GM18520 (cell line): ENCODE data around the gene PPM1A.

Experiments used
- ATAC-seq: cut with Tn5 transposase; IDR thresholded peaks from one replicate; pipeline ENCODE4 v1.9.1; 2021; ENCODE audit not compliant: unreplicated experiment

The PPM1A gene

DNA sequence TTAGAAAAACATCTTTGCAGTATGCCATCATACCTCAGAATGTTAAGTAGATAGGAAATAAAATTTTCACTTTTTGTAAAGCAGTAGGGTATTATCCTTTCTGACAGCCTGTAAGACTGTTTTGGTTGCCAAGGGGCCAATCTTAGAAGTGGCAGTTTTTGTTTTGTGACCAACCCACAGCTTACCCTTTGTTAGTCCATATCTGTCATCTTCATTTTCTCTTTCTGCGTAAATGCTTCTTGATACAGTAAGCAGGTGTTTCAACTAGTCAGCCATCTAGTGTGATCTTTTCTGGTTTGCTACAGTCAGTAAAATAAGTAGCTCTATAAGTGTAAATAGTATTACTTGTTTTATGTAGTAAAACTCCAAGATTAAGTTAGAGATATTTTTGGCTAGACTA lies 8.8 kb downstream of the PPM1A start:
- no peak for ATAC-seq

GRCh38 chr14:60265163-60265562 lies 16.1 kb downstream of the PPM1A start:
- ATAC-seq = no peak

DNA sequence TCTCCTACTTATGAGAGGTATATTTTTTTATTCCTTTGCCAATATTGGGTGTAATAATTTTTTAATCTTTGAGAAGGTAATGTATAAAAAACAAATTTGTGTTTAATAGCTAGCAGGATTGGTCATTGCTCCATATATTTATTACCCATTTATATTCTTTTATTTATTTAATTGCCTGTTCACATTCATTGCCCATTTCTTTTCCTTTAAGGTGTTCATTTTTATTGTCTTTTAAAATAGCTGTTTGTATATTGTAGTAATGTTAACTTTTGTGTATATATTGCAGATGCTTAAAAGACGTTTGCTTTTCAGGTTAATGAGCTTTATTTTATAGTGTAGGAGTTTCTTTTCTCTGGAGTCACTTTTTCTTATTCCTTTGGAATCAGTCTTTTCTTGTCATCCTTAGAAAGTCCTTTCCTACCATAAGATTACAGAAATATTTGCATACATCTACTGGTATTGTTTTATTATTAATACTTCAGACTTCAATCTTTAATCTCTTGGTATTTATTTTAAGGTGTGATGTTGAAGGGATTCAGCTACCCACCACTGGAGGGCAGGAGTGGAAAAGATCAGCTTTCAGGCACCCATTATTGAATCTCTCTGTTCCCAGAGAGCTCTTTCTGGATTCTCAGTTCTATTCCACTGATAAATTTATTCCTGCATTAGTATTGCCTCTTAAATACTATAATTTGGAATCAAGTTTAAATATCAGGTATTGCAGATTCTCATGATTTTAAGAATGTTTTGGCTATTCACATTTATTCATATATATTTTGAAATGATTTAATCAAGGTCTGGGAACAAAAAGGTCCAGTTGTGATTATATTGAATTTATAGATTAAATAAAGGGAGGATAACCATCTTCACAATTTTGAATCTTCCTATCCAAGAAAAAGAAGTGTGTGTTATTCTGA lies 17.3 kb downstream of the PPM1A start:
- no peak for ATAC-seq

GRCh38 chr14:60272177-60272576 lies 23.2 kb downstream of the PPM1A start:
- ATAC-seq = no peak

- no peak for ATAC-seq
Observed at GRCh38 chr14:60273956-60274355, 24.9 kb downstream of the PPM1A start.

GRCh38 chr14:60274448-60274847 lies 25.4 kb downstream of the PPM1A start:
- no peak for ATAC-seq

- no peak for ATAC-seq
Observed at GRCh38 chr14:60275932-60276331, 26.9 kb downstream of the PPM1A start.

DNA sequence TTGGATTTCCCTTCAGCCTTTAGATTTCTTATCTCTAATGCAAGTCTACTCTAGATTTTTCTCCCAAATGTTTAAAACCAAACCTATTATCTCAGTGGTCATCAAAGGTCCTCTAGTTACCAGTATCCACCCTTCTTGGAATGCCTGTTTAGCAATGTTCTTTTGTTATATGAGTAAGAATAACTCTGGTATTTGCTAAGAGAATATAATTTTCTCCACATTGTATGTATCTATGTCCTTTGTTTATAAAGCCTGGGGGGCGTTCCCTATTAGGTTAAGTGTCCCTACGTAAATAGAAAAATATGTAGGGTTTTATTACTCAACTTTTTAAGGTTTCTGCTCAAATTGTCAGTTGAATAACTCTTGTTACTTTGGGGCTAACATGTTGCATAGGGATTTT lies 27.3 kb downstream of the PPM1A start:
- no peak for ATAC-seq

GRCh38 chr14:60277605-60278190 lies 28.7 kb downstream of the PPM1A start:
- no peak for ATAC-seq

DNA sequence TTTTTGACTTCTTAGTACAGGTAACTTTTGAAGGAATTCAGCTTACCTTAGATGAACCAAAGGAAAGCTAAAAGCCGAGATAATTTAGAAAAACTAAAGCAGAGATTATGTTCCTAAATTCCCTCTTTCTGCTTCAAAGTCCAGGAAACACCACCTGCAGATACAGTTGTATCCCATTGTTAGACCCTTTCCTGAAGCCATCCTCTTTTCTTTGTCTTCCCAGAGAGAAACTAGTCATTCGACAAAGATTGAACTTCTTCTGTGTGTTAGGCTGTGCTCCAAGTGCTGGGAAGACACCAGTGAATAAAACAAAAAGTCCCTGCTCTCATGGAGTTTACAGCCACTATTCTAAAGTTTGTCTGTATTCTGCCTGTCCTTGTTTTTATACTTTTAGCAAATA lies 29.3 kb downstream of the PPM1A start:
- ATAC-seq = no peak

- ATAC-seq = no peak
Observed at GRCh38 chr14:60287452-60287851, 38.4 kb downstream of the PPM1A start.

DNA sequence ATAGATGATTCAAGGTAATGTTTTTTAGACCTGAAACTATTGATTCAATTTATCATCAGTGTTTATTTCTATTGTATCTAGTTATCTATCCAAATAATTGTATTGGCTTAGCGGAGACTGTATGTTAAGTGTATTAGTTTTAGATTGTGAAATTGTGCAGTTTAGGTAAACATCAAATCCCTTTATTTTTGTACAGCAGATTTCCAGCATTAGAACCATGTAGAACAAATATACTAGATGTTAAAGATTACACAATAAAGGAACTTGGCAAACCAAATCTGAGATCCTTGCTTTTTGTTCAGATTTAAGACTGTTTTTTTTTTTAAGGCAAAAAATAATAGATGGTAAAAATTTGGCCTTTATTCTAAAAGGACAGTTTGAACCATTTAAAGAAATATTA lies 39.3 kb downstream of the PPM1A start:
- ATAC-seq = no peak

DNA sequence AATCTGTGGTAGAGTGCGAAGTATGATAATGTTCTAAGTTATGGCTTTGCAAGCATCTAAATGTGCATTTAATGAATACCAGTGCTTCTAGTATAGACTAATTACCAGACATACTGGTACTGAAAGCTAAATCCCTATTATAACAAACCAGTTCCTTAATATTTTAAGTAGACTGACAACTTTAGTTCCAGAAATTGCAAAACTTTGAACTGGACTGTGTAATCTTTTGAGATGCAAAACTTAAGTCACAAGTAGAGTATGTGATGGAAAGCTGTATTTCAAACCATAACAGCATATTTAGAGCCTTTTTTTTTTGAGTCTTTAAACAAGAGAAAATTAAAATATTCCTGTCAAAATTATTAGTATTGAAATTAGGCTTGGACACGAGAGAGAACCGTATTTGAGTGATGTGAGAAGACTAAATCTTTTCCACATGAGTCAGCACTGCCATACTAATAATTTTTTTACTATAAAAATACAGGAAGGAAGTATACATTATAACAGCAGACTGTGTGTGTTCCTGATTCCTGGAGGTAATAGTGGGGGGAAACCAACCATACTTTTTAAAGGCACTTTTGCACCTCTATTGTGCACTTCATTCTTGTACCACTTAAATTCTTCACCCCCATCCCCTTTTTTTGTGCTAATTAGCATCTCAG lies 45.5 kb downstream of the PPM1A start:
- no peak for ATAC-seq

GRCh38 chr14:60300019-60300418 lies 51.0 kb downstream of the PPM1A start:
- ATAC-seq = no peak

DNA sequence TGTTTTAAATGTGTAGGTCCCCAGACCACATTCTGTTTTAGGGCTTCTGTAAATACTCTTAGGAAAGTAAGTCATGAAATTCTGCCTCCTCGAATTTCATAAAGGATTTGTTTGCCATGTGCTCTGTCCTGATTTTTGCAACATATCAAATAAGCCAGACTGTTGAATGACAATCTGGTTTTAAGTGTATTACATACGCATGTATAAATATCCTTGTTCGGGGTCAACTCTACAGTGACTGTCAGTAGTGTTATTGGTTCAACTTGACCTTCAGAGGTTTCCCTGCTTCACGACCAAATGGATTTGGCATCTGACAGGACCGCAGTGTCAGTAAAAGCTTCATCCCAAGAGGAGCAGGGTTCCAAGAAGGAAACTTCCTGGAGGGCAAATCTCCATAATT lies 52.7 kb downstream of the PPM1A start:
- ATAC-seq = no peak

DNA sequence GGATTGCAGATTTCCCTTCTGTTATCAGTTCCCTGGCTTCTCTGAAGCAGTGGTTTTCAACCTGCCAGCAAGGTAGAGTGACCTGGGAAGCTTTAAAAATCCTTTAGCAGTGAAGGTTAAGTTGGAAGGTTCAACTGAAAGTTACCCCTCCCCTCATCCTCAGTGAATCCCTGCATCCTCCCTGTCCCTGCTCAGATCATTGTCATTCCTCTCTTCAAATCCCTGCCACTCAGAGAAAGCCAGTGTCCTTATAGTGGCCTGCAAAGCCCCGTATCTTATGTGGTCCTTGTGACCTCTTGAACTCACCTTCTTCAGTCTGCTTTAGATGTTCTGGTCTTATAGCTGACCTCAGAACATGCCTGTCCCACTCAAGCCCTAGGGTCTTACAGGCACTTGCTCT lies 53.6 kb downstream of the PPM1A start:
- no peak for ATAC-seq

- no peak for ATAC-seq
Observed at GRCh38 chr14:60303745-60304144, 54.7 kb downstream of the PPM1A start.

- ATAC-seq = no peak
Observed at GRCh38 chr14:60304509-60304908, 55.5 kb downstream of the PPM1A start.

GRCh38 chr14:60309867-60310552 lies 61.0 kb downstream of the PPM1A start:
- ATAC-seq = no peak

GRCh38 chr14:60311417-60311816 lies 62.4 kb downstream of the PPM1A start:
- ATAC-seq = no peak

DNA sequence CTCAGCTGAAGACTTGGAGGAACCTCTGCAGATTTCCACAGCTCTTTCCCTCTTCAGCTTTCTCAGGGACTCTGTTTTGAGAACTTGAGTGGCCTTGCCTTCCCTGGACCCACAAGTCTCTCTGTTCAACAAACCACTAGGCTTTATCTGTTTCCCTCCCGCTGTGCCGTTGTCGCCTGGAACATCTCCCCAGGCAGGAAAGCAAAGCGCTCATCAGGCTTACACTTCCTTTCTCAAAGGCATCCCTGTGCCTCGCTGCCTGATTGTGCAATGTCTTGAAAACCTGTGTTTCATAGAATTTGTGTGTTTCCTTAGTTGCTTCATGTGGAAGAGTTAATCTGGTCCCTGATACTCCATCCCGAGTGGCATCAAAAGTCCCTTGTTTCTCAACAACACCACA lies 64.1 kb downstream of the PPM1A start:
- ATAC-seq = no peak
